ENCODE measurements around the gene KIAA1210.

Gene KIAA1210

GRCh38 chrX:119127650-119128049, at the start of gene KIAA1210:
KIAA1210 (minus strand) TSS chrX:119127812; CDS start chrX:119123642, 4,170 bp downstream.
- Histone ChIP-seq H3K4me1 (no peaks in the 10 kb centered on the region), H3K79me2 (no peaks in the 10 kb centered on the region), H3K27ac (no peak within 1 kb of the TSS), H3K4me2 (ENCODE audit: low read length) (no peak within 1 kb of the TSS), H2AFZ (no peak within 1 kb of the TSS), H3K4me3 (ENCODE audit: low read depth, low read length) (no peak within 1 kb of the TSS), H3K9ac (no peak within 1 kb of the TSS), H3K9me3 (ENCODE audit: control insufficient read depth, low read length) (no peaks in the 10 kb centered on the region), H3K36me3 (ENCODE audit: control insufficient read depth, insufficient read depth, low read length) (no peaks in the 10 kb centered on the region), H3K27me3 (ENCODE audit: control insufficient read depth, insufficient read depth, low read length) (no peaks in the 10 kb centered on the region)
- TF ChIP-seq, protein P1, sequence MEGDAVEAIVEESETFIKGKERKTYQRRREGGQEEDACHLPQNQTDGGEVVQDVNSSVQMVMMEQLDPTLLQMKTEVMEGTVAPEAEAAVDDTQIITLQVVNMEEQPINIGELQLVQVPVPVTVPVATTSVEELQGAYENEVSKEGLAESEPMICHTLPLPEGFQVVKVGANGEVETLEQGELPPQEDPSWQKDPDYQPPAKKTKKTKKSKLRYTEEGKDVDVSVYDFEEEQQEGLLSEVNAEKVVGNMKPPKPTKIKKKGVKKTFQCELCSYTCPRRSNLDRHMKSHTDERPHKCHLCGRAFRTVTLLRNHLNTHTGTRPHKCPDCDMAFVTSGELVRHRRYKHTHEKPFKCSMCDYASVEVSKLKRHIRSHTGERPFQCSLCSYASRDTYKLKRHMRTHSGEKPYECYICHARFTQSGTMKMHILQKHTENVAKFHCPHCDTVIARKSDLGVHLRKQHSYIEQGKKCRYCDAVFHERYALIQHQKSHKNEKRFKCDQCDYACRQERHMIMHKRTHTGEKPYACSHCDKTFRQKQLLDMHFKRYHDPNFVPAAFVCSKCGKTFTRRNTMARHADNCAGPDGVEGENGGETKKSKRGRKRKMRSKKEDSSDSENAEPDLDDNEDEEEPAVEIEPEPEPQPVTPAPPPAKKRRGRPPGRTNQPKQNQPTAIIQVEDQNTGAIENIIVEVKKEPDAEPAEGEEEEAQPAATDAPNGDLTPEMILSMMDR (IDR thresholded peaks at IDR 0.05), result no peak

DNA sequence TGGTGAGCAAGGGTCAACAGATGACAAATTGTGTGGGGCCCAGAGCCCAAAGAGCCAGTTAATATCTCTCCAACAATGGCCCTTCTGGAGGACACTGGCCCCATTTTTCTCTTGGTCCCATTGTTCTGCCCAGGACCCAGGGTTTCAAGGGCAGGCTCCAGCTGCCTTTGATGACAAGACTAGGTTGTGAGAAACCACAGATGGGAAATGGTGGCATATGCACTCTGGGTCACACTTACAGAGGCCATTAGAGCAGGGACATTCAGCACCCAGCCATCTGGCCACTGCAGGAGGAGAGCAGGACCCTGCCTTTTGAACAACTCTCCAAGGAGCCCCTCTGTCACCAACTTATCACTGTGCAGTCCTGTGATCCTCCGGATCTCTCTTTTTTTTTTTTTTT, 49.7 kb upstream of the KIAA1210 start:
- TF ChIP-seq, protein P1 (IDR thresholded peaks at IDR 0.05), result no peak
- no peaks in the 10 kb centered on the region for H3K79me2 ChIP-seq

DNA sequence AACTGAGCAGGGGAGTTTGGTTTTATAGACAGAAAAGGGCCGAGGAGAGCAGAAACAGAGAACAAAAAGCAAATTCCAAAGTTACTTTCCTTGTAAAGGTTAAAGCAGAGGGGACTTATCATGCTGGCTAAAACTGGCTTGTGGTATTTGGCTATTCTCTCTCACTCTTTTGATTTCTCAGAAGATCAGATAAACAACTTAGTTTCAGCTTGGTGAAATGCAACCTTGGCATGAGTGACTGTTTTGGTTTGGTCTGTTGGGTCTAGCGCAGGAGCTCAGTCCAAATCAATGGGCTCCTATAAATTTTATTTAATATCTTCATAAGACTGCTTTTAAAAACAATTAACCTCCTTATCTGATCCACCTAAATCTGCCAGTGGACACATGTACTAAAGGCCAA, 47.3 kb upstream of the KIAA1210 start:
- TF ChIP-seq, protein P1 (IDR thresholded peaks at IDR 0.05), result no peak
- no peaks in the 10 kb centered on the region for H3K9me3 ChIP-seq (ENCODE audit: control insufficient read depth, low read length)
- H3K79me2 ChIP-seq, result no peaks in the 10 kb centered on the region
- no peaks in the 10 kb centered on the region for H3K27me3 ChIP-seq (ENCODE audit: control insufficient read depth, insufficient read depth, low read length)
- H3K9ac ChIP-seq, result no peak overlapping the region
- H3K36me3 ChIP-seq (ENCODE audit: control insufficient read depth, insufficient read depth, low read length), result no peaks in the 10 kb centered on the region
- no peak overlapping the region for H3K4me3 ChIP-seq (ENCODE audit: low read depth, low read length)
- H3K27ac ChIP-seq, result no peak overlapping the region
- peaks cover 4% of the 10 kb centered on the region for H3K4me1 ChIP-seq
- no peak overlapping the region for H2AFZ ChIP-seq
- no peak overlapping the region for H3K4me2 ChIP-seq (ENCODE audit: low read length)

More for the DNA sequence above, 49.7 kb upstream of the KIAA1210 start:
- no peaks in the 10 kb centered on the region for H3K36me3 ChIP-seq (ENCODE audit: control insufficient read depth, insufficient read depth, low read length)
- H3K4me1 ChIP-seq, result peaks cover 4% of the 10 kb centered on the region
- H3K9ac ChIP-seq, result no peak overlapping the region
- H3K27me3 ChIP-seq (ENCODE audit: control insufficient read depth, insufficient read depth, low read length), result no peaks in the 10 kb centered on the region
- H2AFZ ChIP-seq, result no peak overlapping the region
- no peaks in the 10 kb centered on the region for H3K9me3 ChIP-seq (ENCODE audit: control insufficient read depth, low read length)
- H3K4me2 ChIP-seq (ENCODE audit: low read length), result no peak overlapping the region
- no peak overlapping the region for H3K4me3 ChIP-seq (ENCODE audit: low read depth, low read length)
- H3K27ac ChIP-seq, result no peak overlapping the region

GRCh38 chrX:119168104-119168503, 40.5 kb upstream of the KIAA1210 start:
- H3K9me3 ChIP-seq (ENCODE audit: control insufficient read depth, low read length), result no peaks in the 10 kb centered on the region
- no peak overlapping the region for H3K9ac ChIP-seq
- H3K27ac ChIP-seq, result no peak overlapping the region
- TF ChIP-seq, protein P1 (IDR thresholded peaks at IDR 0.05), result no peak
- H2AFZ ChIP-seq, result no peak overlapping the region
- no peaks in the 10 kb centered on the region for H3K27me3 ChIP-seq (ENCODE audit: control insufficient read depth, insufficient read depth, low read length)
- no peak overlapping the region for H3K4me3 ChIP-seq (ENCODE audit: low read depth, low read length)
- no peaks in the 10 kb centered on the region for H3K4me1 ChIP-seq
- no peaks in the 10 kb centered on the region for H3K36me3 ChIP-seq (ENCODE audit: control insufficient read depth, insufficient read depth, low read length)
- no peak overlapping the region for H3K4me2 ChIP-seq (ENCODE audit: low read length)
- H3K79me2 ChIP-seq, result no peaks in the 10 kb centered on the region

DNA sequence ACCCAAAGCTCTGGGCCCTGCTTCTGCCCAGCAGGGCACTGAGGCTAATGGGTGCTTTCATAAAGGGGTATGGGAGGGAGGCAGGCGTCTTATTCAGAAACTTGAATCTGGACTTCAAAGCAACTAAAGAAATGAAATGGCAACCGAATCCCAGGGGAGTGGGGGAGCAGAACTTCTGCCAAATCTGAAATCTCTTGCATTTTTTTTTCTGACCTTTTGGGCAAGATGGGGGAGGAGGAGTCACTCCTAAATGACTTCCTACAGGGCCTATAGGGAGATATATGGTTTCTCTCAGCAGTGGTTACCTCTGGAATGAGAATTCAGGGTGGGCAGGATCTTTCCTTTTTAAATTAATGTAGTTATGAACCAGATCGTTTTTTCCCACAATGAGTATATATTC, 30.6 kb upstream of the KIAA1210 start:
- Histone ChIP-seq H2AFZ (no peak overlapping the region), H3K36me3 (ENCODE audit: control insufficient read depth, insufficient read depth, low read length) (no peaks in the 10 kb centered on the region)

More for the DNA sequence above, 30.6 kb upstream of the KIAA1210 start:
- Histone ChIP-seq H3K9me3 (ENCODE audit: control insufficient read depth, low read length) (no peaks in the 10 kb centered on the region), H3K4me2 (ENCODE audit: low read length) (no peak overlapping the region), H3K9ac (no peak overlapping the region), H3K4me3 (ENCODE audit: low read depth, low read length) (no peak overlapping the region), H3K4me1 (no peaks in the 10 kb centered on the region), H3K27me3 (ENCODE audit: control insufficient read depth, insufficient read depth, low read length) (no peaks in the 10 kb centered on the region), H3K79me2 (no peaks in the 10 kb centered on the region), H3K27ac (no peak overlapping the region)
- TF ChIP-seq, protein P1 (IDR thresholded peaks at IDR 0.05), result no peak
